Right renal pelvis (tissue), 4 donors: ENCODE data around the gene CBX4. TPM values are rescaled to one million over a fixed set of nuclear protein-coding genes. Genes with fewer than 3 reads are reported as not detected.

Experiments used
- DNase-seq, 4 donors: peaks; one replicate each; pipeline ENCODE4 v3.0.0-alpha.2; 2013; ENCODE audit warnings: low read depth in 4 of 4, low spot score in 3 of 4, missing footprints in 1 of 4
- polyA plus RNA-seq, 4 donors: library from polyadenylated mRNA; unstranded; fragments of 120-200 nt; gene quantifications; one replicate each; pipeline ENCODE4 v1.2.1, GENCODE V29; 2013; ENCODE audit not compliant: insufficient read length in 4 of 4

Gene CBX4
- polyA plus RNA-seq, 4 donors: 12.2 to 16.7 (median 14.0) TPM

- DNase-seq: no peak
These were observed 24.0 kb downstream of the CBX4 start for GRCh38 chr17:79814974-79815835.

GRCh38 chr17:79814127-79814973, 24.9 kb downstream of the CBX4 start:
- no peak for DNase-seq

- no peak for DNase-seq
These were observed 25.7 kb downstream of the CBX4 start for GRCh38 chr17:79813297-79814126.

GRCh38 chr17:79812353-79813258, 26.6 kb downstream of the CBX4 start:
- DNase-seq: no peak

GRCh38 chr17:79811868-79812352, 27.3 kb downstream of the CBX4 start:
- no peak for DNase-seq

GRCh38 chr17:79811011-79811867, 28.0 kb downstream of the CBX4 start:
- no peak for DNase-seq

- DNase-seq: no peak
These were observed 28.9 kb downstream of the CBX4 start for GRCh38 chr17:79810130-79811010.

GRCh38 chr17:79809530-79810129, 29.6 kb downstream of the CBX4 start:
- no peak for DNase-seq

GRCh38 chr17:79808763-79809529, 30.3 kb downstream of the CBX4 start:
- no peak for DNase-seq

GRCh38 chr17:79806863-79807720, 32.1 kb downstream of the CBX4 start:
- no peak for DNase-seq

GRCh38 chr17:79806446-79806760, 32.8 kb downstream of the CBX4 start:
- no peak for DNase-seq

GRCh38 chr17:79804856-79805696, 34.2 kb downstream of the CBX4 start:
- DNase-seq: no peak

- no peak for DNase-seq
These were observed 35.0 kb downstream of the CBX4 start for GRCh38 chr17:79803997-79804855.
